Measurements from ENCODE around the gene CAMK1.

Gene CAMK1

GRCh38 chr3:9744162-9744561 is 25.6 kb downstream of the CAMK1 start:
- no peak overlapping the region for H3K4me3 ChIP-seq (replicated peaks; ENCODE audit: low read depth, low read length)
- DNase-seq (ENCODE audit: extremely low read depth, low read depth): no peak

DNA sequence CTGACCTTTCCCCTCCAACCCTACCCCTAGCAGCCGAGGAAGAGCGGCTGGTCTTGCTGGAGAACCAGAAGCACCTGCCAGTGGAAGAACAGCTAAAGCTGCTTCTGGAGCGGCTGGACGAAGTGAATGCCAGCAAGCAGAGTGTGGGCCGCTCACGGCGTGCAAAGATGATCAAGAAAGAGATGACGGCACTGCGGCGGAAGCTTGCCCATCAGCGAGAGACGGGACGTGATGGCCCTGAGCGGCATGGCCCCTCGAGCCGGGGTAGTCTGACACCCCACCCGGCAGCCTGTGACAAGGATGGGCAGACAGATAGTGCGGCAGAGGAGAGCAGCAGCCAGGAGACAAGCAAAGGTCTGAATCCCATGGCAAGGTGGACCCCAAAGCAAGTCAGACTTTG is 26.2 kb downstream of the CAMK1 start:
- TF ChIP-seq CTCF (IDR thresholded peaks at IDR 0.05; ENCODE audit: low read depth, low read length, missing control alignments): no peak
- H3K4me3 ChIP-seq (replicated peaks; ENCODE audit: low read depth, low read length): no peak overlapping the region
- no peak for DNase-seq (ENCODE audit: extremely low read depth, low read depth)

More at GRCh38 chr3:9744162-9744561, 25.6 kb downstream of the CAMK1 start:
- TF ChIP-seq CTCF (IDR thresholded peaks at IDR 0.05; ENCODE audit: low read depth, low read length, missing control alignments): no peak

DNA sequence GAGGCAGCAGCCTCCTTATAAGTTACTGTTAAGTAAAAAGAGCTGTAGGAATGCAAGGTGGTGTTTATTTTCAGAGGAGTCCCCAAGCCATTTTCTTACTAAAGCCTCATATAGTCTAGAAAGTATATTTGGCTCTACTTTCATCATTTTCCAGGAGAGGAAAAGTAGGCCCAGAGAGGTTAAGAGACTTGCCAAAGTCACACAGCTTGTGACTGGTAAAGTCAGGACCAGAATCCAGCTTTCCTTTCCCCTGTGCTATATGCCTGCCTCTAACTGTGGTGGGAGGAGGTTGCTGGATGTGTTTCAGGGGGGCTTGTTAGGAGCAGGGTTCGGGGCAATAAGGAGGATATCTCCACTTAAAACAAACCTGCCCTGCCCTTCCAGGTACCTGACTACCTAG is 27.2 kb downstream of the CAMK1 start:
- no peak overlapping the region for H3K4me3 ChIP-seq (replicated peaks; ENCODE audit: low read depth, low read length)
- TF ChIP-seq CTCF (IDR thresholded peaks at IDR 0.05; ENCODE audit: low read depth, low read length, missing control alignments): no peak
- no peak for DNase-seq (ENCODE audit: extremely low read depth, low read depth)

DNA sequence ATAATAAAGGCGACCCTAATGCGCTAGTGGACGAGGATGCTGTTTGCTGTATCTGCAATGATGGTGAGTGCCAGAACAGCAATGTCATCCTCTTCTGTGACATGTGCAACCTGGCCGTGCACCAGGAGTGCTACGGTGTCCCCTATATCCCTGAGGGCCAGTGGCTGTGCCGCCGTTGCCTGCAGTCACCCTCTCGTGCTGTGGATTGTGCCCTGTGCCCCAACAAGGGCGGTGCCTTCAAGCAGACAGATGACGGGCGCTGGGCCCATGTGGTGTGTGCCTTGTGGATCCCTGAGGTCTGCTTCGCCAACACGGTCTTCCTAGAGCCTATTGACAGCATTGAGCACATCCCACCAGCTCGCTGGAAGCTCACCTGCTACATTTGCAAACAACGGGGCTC is 30.6 kb downstream of the CAMK1 start:
- no peak overlapping the region for H3K4me3 ChIP-seq (replicated peaks; ENCODE audit: low read depth, low read length)
- DNase-seq (ENCODE audit: extremely low read depth, low read depth): no peak
- TF ChIP-seq CTCF (IDR thresholded peaks at IDR 0.05; ENCODE audit: low read depth, low read length, missing control alignments): no peak

DNA sequence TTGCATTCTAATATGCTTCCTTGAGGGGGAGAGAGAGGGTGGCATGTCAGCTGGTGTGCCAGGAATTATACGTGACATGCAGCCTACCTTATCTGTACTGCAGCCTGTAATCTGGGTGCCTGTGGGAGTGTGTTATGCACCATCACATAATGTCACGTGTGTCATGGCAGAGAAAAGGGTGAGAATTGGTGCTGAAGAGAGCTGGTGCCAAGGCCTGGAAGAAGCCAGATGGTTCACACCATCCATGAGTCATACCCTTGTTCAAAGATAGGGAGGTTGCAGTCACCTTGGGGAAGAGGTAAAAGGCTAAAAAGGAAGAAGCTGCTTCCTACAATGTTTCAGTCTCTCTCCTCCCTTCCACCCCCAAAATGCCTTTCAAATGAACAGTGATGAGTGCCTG is 32.9 kb downstream of the CAMK1 start:
- no peak overlapping the region for H3K4me3 ChIP-seq (replicated peaks; ENCODE audit: low read depth, low read length)
- DNase-seq (ENCODE audit: extremely low read depth, low read depth): no peak

DNA sequence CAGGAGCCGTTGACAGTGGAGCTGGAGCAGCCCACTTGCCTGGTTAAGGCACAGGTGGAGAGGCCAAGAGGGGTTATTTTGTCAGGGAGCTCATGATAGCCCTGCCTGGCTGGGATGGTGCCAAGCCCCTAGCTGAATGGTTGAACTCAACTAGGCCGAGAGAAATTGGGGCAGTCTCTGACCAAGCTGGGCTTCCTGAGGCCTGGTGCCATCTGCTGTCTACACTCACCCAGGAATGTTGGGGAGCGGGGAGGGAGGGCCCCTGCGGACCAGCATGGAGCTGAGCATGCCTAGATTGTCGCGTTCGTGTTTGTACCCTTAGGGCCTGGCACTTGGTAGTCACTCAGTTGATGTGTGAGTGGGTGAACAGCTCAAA is 37.0 kb downstream of the CAMK1 start:
- no peak for TF ChIP-seq CTCF (IDR thresholded peaks at IDR 0.05; ENCODE audit: low read depth, low read length, missing control alignments)
- DNase-seq (ENCODE audit: extremely low read depth, low read depth): no peak
- H3K4me3 ChIP-seq (replicated peaks; ENCODE audit: low read depth, low read length): peak overlapping the region; percentile 95

More for the DNA sequence above, 32.9 kb downstream of the CAMK1 start:
- TF ChIP-seq CTCF (IDR thresholded peaks at IDR 0.05; ENCODE audit: low read depth, low read length, missing control alignments): no peak

- TF ChIP-seq CTCF (IDR thresholded peaks at IDR 0.05; ENCODE audit: low read depth, low read length, missing control alignments): no peak
- no peak for DNase-seq (ENCODE audit: extremely low read depth, low read depth)
- H3K4me3 ChIP-seq (replicated peaks; ENCODE audit: low read depth, low read length): peak overlapping the region; percentile 95
Observed at GRCh38 chr3:9732080-9732739, 37.5 kb downstream of the CAMK1 start.
